KMS-11 (cell line): ENCODE data around the gene PTPRA.

Experiments used
- H2AFZ ChIP-seq: fragments of 200-600 bp; sonication (generic); 2 replicates; pipeline ENCODE4 v1.6.1; 2016; ENCODE audit warnings: antibody characterized with exemption, mixed run types, low read depth
- H3K27ac ChIP-seq: fragments of 200-600 bp; sonication (generic); 2 replicates; pipeline ENCODE4 v1.6.1; 2016; ENCODE audit warnings: mild to moderate bottlenecking, mixed run types
- H3K27me3 ChIP-seq: fragments of 200-600 bp; sonication (generic); 2 replicates; pipeline ENCODE4 v1.6.1; 2017; ENCODE audit warnings: mild to moderate bottlenecking, low read depth, mixed run types, moderate library complexity; ENCODE audit not compliant: insufficient read depth
- H3K36me3 ChIP-seq: fragments of 200-600 bp; sonication (generic); 2 replicates; pipeline ENCODE4 v1.6.1; 2017; ENCODE audit warnings: mild to moderate bottlenecking, mixed run types; ENCODE audit not compliant: insufficient read depth
- H3K4me1 ChIP-seq: fragments of 200-600 bp; sonication (generic); 2 replicates; pipeline ENCODE4 v1.6.1; 2016; ENCODE audit warnings: mild to moderate bottlenecking, low read depth, mixed run types; ENCODE audit not compliant: poor library complexity, severe bottlenecking
- H3K4me2 ChIP-seq: fragments of 200-600 bp; sonication (generic); 2 replicates; pipeline ENCODE4 v1.7.0; 2016; ENCODE audit warnings: mild to moderate bottlenecking, mixed run types
- H3K4me3 ChIP-seq: fragments of 200-600 bp; sonication (generic); IDR thresholded peaks from 2 replicates; pipeline ENCODE4 v1.6.1; 2017; ENCODE audit warnings: low read depth, low read length, mixed read lengths; ENCODE audit not compliant: insufficient read depth
- H3K79me2 ChIP-seq: fragments of 200-600 bp; sonication (generic); 2 replicates; pipeline ENCODE4 v1.6.1; 2016; ENCODE audit warnings: low read depth, mixed run types; ENCODE audit not compliant: insufficient read depth
- H3K9ac ChIP-seq: fragments of 200-600 bp; sonication (generic); 2 replicates; pipeline ENCODE4 v1.6.1; 2016; ENCODE audit warnings: mild to moderate bottlenecking, mixed run types
- H4K20me1 ChIP-seq: fragments of 200-600 bp; sonication (generic); 2 replicates; pipeline ENCODE4 v1.6.1; 2016; ENCODE audit warnings: mild to moderate bottlenecking, mixed run types; ENCODE audit not compliant: insufficient read depth
- TF ChIP-seq, protein P1 (sequence below): fragments of 200-600 bp; sonication (generic); conservative IDR thresholded peaks from 2 replicates; pipeline ENCODE4 v1.6.1; 2017; ENCODE audit warnings: low read depth, mild to moderate bottlenecking, antibody characterized with exemption, low read length, moderate library complexity, mixed read lengths

Gene PTPRA

DNA sequence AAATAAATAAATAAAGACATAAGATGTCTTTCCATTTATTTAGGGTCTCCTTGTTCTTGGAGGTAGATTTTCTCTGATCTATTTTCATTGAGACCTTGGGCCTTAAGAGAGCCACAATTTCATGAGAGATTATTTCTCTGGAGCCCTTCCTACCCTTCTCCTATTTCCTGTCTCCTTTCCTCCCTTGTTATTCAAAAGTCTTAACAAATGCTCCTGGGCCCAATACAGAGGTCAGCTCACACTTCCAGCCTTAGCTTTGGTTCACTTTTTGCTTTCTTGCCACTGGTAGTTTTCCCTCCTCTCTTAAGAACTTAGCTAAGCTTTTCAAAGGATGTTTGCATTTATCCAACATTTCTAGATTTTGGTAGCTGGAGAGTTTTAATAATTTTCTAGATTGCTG is 44.0 kb downstream of the PTPRA start:
- Histone ChIP-seq H3K4me2 (no peak overlapping the region), H3K4me3 (no peak overlapping the region), H4K20me1 (no peaks in the 10 kb centered on the region), H3K27ac (no peak overlapping the region), H3K4me1 (no peaks in the 10 kb centered on the region), H2AFZ (no peak overlapping the region), H3K9ac (no peak overlapping the region), H3K36me3 (no peaks in the 10 kb centered on the region), H3K79me2 (no peaks in the 10 kb centered on the region), H3K27me3 (no peaks in the 10 kb centered on the region)
- TF ChIP-seq, protein P1, sequence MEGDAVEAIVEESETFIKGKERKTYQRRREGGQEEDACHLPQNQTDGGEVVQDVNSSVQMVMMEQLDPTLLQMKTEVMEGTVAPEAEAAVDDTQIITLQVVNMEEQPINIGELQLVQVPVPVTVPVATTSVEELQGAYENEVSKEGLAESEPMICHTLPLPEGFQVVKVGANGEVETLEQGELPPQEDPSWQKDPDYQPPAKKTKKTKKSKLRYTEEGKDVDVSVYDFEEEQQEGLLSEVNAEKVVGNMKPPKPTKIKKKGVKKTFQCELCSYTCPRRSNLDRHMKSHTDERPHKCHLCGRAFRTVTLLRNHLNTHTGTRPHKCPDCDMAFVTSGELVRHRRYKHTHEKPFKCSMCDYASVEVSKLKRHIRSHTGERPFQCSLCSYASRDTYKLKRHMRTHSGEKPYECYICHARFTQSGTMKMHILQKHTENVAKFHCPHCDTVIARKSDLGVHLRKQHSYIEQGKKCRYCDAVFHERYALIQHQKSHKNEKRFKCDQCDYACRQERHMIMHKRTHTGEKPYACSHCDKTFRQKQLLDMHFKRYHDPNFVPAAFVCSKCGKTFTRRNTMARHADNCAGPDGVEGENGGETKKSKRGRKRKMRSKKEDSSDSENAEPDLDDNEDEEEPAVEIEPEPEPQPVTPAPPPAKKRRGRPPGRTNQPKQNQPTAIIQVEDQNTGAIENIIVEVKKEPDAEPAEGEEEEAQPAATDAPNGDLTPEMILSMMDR, result no peak

DNA sequence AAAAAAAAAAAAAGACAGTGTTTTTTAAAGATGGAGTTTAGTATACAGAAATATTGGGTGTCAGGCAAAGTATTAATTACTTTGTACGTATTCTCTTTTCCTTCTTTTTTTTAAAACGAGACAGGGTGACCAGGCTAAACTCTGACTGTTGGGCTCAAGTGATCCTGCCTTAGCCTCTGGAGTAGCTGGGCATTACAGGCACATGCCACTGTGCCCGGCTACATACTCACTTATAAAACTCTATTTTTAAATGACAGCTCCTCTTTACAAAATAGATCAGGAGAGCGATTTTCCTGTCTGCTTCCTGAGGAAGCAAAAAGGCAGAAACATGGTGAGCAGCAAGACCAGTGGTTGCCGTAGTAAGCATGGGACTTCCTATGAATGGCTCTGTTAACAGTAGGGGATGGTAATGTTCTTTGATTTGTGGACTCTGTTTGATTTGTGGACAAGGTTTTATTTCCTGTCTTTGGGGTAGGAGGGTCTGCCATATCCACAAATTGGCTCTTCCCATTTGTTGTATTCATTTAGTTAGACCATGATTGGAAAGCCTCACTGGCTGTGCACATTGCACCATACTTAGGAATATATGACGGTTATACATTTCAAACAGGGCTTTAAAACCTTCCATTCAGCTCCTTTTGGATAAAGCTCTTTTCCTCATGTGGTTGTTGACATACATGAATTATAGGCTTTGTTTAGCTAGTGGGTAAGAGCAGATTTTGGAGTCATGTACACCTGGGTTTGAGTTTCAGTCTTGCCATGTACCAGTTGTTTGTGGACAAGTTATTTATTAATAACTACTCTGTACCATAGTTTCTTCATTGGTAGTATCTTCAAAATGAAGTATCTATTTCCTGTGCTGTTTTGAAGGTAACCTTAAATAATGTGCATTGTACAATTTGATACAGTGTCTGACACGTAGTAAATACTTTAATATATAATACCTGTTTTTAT is 45.1 kb downstream of the PTPRA start:
- Histone ChIP-seq H3K79me2 (no peaks in the 10 kb centered on the region), H3K4me3 (no peak overlapping the region), H3K36me3 (no peaks in the 10 kb centered on the region), H3K9ac (no peak overlapping the region), H2AFZ (no peak overlapping the region), H3K4me2 (no peak overlapping the region), H4K20me1 (no peaks in the 10 kb centered on the region), H3K27me3 (no peaks in the 10 kb centered on the region), H3K27ac (no peak overlapping the region), H3K4me1 (no peaks in the 10 kb centered on the region)
- TF ChIP-seq, protein P1, result no peak

DNA sequence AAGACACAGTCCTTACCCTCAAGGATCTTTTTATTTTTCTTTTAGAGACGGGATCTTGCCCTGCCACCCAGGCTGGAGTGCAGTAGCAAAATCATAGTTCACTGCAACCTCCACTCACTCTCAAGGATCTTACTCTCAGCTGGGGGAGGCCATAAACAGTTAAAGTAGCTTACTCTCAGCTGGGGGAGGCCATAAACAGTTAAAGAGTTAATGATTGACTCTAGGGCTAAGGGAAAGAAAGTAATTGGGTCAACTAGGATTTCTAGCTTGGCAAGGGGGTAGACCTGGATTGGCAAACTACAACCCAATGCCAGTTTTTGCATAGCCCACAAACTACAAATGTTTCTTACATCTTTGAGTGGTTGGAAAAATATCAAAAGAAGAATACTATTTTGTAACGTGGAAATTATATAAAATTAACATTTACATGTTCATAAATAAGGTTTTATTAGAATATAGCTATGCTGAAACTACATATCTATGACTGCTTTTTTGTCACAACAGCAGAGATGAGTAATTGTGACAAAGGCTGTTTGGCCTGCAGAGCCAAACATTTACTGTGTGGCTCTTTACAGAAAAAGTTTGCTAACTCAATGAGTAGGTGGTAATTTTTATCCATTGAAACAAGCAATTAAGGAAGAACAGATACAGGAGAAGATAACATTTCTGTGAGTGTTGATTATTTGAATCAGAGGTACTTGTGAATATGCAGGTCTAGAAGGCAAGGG is 46.4 kb downstream of the PTPRA start:
- no peaks in the 10 kb centered on the region for H3K4me1 ChIP-seq
- no peaks in the 10 kb centered on the region for H4K20me1 ChIP-seq
- H3K4me2 ChIP-seq, result no peak overlapping the region
- TF ChIP-seq, protein P1, result no peak
- no peak overlapping the region for H3K9ac ChIP-seq
- H3K27ac ChIP-seq, result no peak overlapping the region
- H3K36me3 ChIP-seq, result no peaks in the 10 kb centered on the region
- H2AFZ ChIP-seq, result no peak overlapping the region
- H3K27me3 ChIP-seq, result no peaks in the 10 kb centered on the region
- H3K4me3 ChIP-seq, result no peak overlapping the region
- no peaks in the 10 kb centered on the region for H3K79me2 ChIP-seq

DNA sequence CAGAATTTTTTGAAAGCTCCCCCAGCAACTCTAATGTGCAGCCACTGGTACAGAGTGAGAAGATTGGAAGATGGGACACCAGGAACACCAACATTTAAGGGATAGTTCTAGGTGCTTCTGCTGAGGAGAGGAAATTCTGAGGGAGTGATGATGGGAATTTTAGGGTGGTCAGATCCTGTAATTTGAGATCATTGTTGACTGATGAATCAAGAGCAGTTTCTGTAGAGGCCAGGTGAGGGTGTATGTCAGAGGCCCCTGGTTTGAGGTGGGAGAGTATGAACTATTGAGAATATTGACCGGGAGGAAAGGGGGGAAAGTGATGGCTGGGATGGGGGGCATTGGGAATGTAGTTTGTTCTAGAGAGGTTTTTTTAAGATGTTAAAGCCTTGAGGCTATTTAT is 47.2 kb downstream of the PTPRA start:
- no peaks in the 10 kb centered on the region for H3K79me2 ChIP-seq
- no peak overlapping the region for H2AFZ ChIP-seq
- no peaks in the 10 kb centered on the region for H3K27me3 ChIP-seq
- no peak overlapping the region for H3K4me3 ChIP-seq
- no peak overlapping the region for H3K27ac ChIP-seq
- no peak overlapping the region for H3K4me2 ChIP-seq
- no peaks in the 10 kb centered on the region for H3K4me1 ChIP-seq
- TF ChIP-seq, protein P1, result no peak
- no peaks in the 10 kb centered on the region for H3K36me3 ChIP-seq
- no peak overlapping the region for H3K9ac ChIP-seq
- H4K20me1 ChIP-seq, result no peaks in the 10 kb centered on the region
